HCT116 (cell line): ENCODE data around the gene UBA6. TPM values are rescaled to one million over a fixed set of nuclear protein-coding genes. Genes with fewer than 3 reads are reported as not detected.

Experiments used
- ATAC-seq: fragments of 200-7000 bp; cut with Tn5 transposase; 2 replicates; pipeline ENCODE4 v1.9.1; 2020; ENCODE audit warnings: mild to moderate bottlenecking, moderate library complexity
- BruUV-seq: library from RNA; stranded (reverse); fragments of 400-500 nt; replicated peaks from 2 replicates; lab custom pipeline; 2021; lab: Mats Ljungman, UMichigan
- CTCF ChIA-PET: fragments of 300-600 bp; sonication (Branson Sonifier 250); formaldehyde crosslinking; loops from one replicate; lab custom pipeline; 2021; ENCODE audit warnings: antibody characterized with exemption; lab: Charles Lee
- POLR2A ChIA-PET: fragments of 300-600, 350-600 bp; sonication (Branson Sonifier 250); formaldehyde crosslinking; loops from one replicate; lab custom pipeline; 2021; ENCODE audit warnings: antibody characterized with exemption; lab: Charles Lee
- RAD21 ChIA-PET, 2 experiments: fragments of 300-600 bp; sonication (Branson Sonifier 250); formaldehyde crosslinking; loops; one replicate each; lab custom pipeline; 2023; ENCODE audit warnings: low total read pairs in 2 of 2; ENCODE audit not compliant: uncharacterized antibody in 2 of 2, unreplicated experiment in 2 of 2, low non-redundant PET in 1 of 2; lab: Charles Lee
- DNase-seq: peaks from one replicate; pipeline ENCODE4 v3.0.0-alpha.2; 2010; ENCODE audit warnings: low read depth, low spot score
- H2AFZ ChIP-seq: fragments of 200-600 bp; shearing (Covaris generic), sonication (generic); 2 replicates; pipeline ENCODE4 v1.6.1; 2017; ENCODE audit warnings: low read depth, mixed run types, mixed read lengths, antibody characterized with exemption, low read length; ENCODE audit not compliant: poor library complexity, severe bottlenecking
- H3K27ac ChIP-seq: 2 replicates; pipeline ENCODE4 v1.5.1; 2012; ENCODE audit warnings: low read depth, low read length
- H3K27me3 ChIP-seq: fragments of 200-600 bp; sonication (generic); 2 replicates; pipeline ENCODE4 v1.6.1; 2016; ENCODE audit warnings: mixed run types, low read length, mixed read lengths; ENCODE audit not compliant: insufficient read depth
- H3K36me3 ChIP-seq, 2 experiments: fragments of 200-500 bp in 1 of 2; fragments of 200-600 bp in 1 of 2; sonication (Bioruptor generic) in 1 of 2; sonication (generic) in 1 of 2; 2 replicates each; pipeline versions ENCODE4 v1.5.1 to v1.6.1; 2014 to 2016; ENCODE audit warnings: low read length in 2 of 2, inconsistent platforms in 1 of 2, mixed read lengths in 1 of 2, mixed run types in 1 of 2; ENCODE audit not compliant: insufficient read depth in 2 of 2, control insufficient read depth in 1 of 2
- H3K4me1 ChIP-seq, 2 experiments: fragments of 200-600 bp in 1 of 2; sonication (generic) in 1 of 2; 2 replicates each; pipeline versions ENCODE4 v1.5.1 to v1.6.1; 2012 to 2017; ENCODE audit warnings: low read length in 2 of 2, inconsistent platforms in 1 of 2, mild to moderate bottlenecking in 1 of 2, mixed read lengths in 1 of 2, mixed run types in 1 of 2, moderate library complexity in 1 of 2; ENCODE audit not compliant: insufficient read depth in 2 of 2, control insufficient read depth in 1 of 2
- H3K4me2 ChIP-seq: fragments of 200-600 bp; sonication (generic); 2 replicates; pipeline ENCODE4 v1.6.1; 2017; ENCODE audit warnings: mixed run types, low read length, mixed read lengths
- H3K4me3 ChIP-seq, 2 experiments: fragments of 200-600 bp in 1 of 2; sonication (generic) in 1 of 2; replicated peaks in 1 of 2; 2 replicates each; pipeline ENCODE4 v1.5.1; 2011 to 2016; ENCODE audit warnings: low read length in 2 of 2, control low read depth in 1 of 2, low read depth in 1 of 2, mild to moderate bottlenecking in 1 of 2, mixed read lengths in 1 of 2, mixed run types in 1 of 2
- H3K79me2 ChIP-seq: fragments of 200-600 bp; sonication (generic); 2 replicates; pipeline ENCODE4 v1.6.1; 2017; ENCODE audit warnings: mild to moderate bottlenecking, mixed run types, low read length, moderate library complexity, mixed read lengths; ENCODE audit not compliant: insufficient read depth
- H3K9ac ChIP-seq: fragments of 200-600 bp; sonication (generic); 2 replicates; pipeline ENCODE4 v1.6.1; 2016; ENCODE audit warnings: low read length, mixed read lengths
- H3K9me2 ChIP-seq: fragments of 200-600 bp; sonication (generic), shearing (Covaris generic); 2 replicates; pipeline ENCODE4 v1.6.1; 2017; ENCODE audit warnings: mixed run types, mild to moderate bottlenecking, moderate library complexity; ENCODE audit not compliant: insufficient read depth
- H3K9me3 ChIP-seq, 2 experiments: fragments of 200-500 bp in 1 of 2; fragments of 200-600 bp in 1 of 2; sonication (Bioruptor generic) in 1 of 2; sonication (generic) in 1 of 2; 2 replicates each; pipeline ENCODE4 v1.6.1; 2014 to 2017; ENCODE audit warnings: low read length in 2 of 2, mixed read lengths in 2 of 2, inconsistent platforms in 1 of 2, low read depth in 1 of 2, mild to moderate bottlenecking in 1 of 2, mixed run types in 1 of 2, moderate library complexity in 1 of 2; ENCODE audit not compliant: control insufficient read depth in 1 of 2, insufficient read depth in 1 of 2
- H4K20me1 ChIP-seq: fragments of 200-600 bp; sonication (generic), shearing (Covaris generic); 2 replicates; pipeline ENCODE4 v1.6.1; 2017; ENCODE audit warnings: mixed run types, mild to moderate bottlenecking, moderate library complexity; ENCODE audit not compliant: insufficient read depth
- ATF3 ChIP-seq: IDR thresholded peaks from 2 replicates; pipeline ENCODE4 v1.6.1; 2012
- CBX3 ChIP-seq: IDR thresholded peaks from 2 replicates; pipeline ENCODE4 v1.6.1; 2012; ENCODE audit warnings: low read depth
- CEBPB ChIP-seq: IDR thresholded peaks from 2 replicates; pipeline ENCODE4 v1.6.1; 2012; ENCODE audit warnings: low read depth
- CTCF ChIP-seq, 3 experiments: fragments of 200-600 bp in 1 of 3; sonication (generic) in 1 of 3; IDR thresholded peaks in 2 of 3; conservative IDR thresholded peaks in 1 of 3; 2 replicates each; pipeline ENCODE4 v1.5.1; 2012 to 2017; ENCODE audit warnings: low read depth in 2 of 3, low read length in 2 of 3, antibody characterized with exemption in 1 of 3, borderline replicate concordance in 1 of 3, control low read depth in 1 of 3, mild to moderate bottlenecking in 1 of 3, mixed read lengths in 1 of 3, mixed run types in 1 of 3, moderate library complexity in 1 of 3; ENCODE audit not compliant: insufficient read depth in 1 of 3
- EGR1 ChIP-seq: IDR thresholded peaks from 2 replicates; pipeline ENCODE4 v1.6.1; 2012; ENCODE audit warnings: low read depth
- ELF1 ChIP-seq: IDR thresholded peaks from 2 replicates; pipeline ENCODE4 v1.6.1; 2012; ENCODE audit warnings: low read depth, borderline replicate concordance
- EZH2 ChIP-seq: fragments of 200-600 bp; sonication (generic); IDR thresholded peaks from 2 replicates; pipeline ENCODE4 v1.6.1; 2017; ENCODE audit warnings: antibody characterized with exemption, mixed run types
- FOSL1 ChIP-seq: IDR thresholded peaks from 2 replicates; pipeline ENCODE4 v1.6.1; 2012; ENCODE audit warnings: low read depth
- JUND ChIP-seq: IDR thresholded peaks from 2 replicates; pipeline ENCODE4 v1.6.1; 2012
- MAX ChIP-seq: IDR thresholded peaks from 2 replicates; pipeline ENCODE4 v1.6.1; 2012
- POLR2A ChIP-seq: IDR thresholded peaks from 2 replicates; pipeline ENCODE4 v1.7.0; 2011; ENCODE audit warnings: borderline replicate concordance; ENCODE audit not compliant: insufficient read depth, insufficient read length; ENCODE audit errors: extremely low read depth
- POLR2AphosphoS5 ChIP-seq: IDR thresholded peaks from 2 replicates; pipeline ENCODE4 v1.6.1; 2011; ENCODE audit warnings: mild to moderate bottlenecking, low read depth, low read length, moderate library complexity
- RAD21 ChIP-seq: IDR thresholded peaks from 2 replicates; pipeline ENCODE4 v1.6.1; 2012; ENCODE audit warnings: low read depth, mild to moderate bottlenecking
- REST ChIP-seq: IDR thresholded peaks from 2 replicates; pipeline ENCODE4 v1.6.1; 2012; ENCODE audit warnings: low read depth
- SIN3A ChIP-seq: IDR thresholded peaks from 2 replicates; pipeline ENCODE4 v1.6.1; 2012; ENCODE audit warnings: low read depth
- SP1 ChIP-seq: IDR thresholded peaks from 2 replicates; pipeline ENCODE4 v1.6.1; 2012; ENCODE audit warnings: low read depth
- SRF ChIP-seq: IDR thresholded peaks from 2 replicates; pipeline ENCODE4 v1.6.1; 2012; ENCODE audit warnings: low read depth
- YY1 ChIP-seq: IDR thresholded peaks from 2 replicates; pipeline ENCODE4 v1.6.1; 2011; ENCODE audit warnings: low read length, low read depth, moderate library complexity, mild to moderate bottlenecking; ENCODE audit not compliant: insufficient replicate concordance; ENCODE audit errors: extremely low read depth
- ZBTB33 ChIP-seq: IDR thresholded peaks from 2 replicates; pipeline ENCODE4 v1.6.1; 2011; ENCODE audit warnings: mild to moderate bottlenecking, low read length, moderate library complexity; ENCODE audit not compliant: insufficient replicate concordance; ENCODE audit errors: extremely low read depth
- ZNF274 ChIP-seq: fragments of 200-500 bp; sonication (Bioruptor generic); IDR thresholded peaks from 2 replicates; pipeline ENCODE4 v1.6.1; 2014; ENCODE audit warnings: mild to moderate bottlenecking, low read depth, low read length, inconsistent platforms
- intact Hi-C: fragments of 100-400 bp; cut with micrococcal nuclease; formaldehyde crosslinking; loops from 2 replicates; pipeline ENCODE4 v1.10.0; 2022
- total RNA-seq: library from RNA; stranded (reverse); gene quantifications from one replicate; pipeline ENCODE4 v1.2.1, GENCODE V29; 2021; ENCODE audit not compliant: unreplicated experiment

UBA6 gene
- total RNA-seq, 1 experiment from 2014 or later: 98.9 TPM

- TF ChIP-seq YY1: no peak
- no peak for TF ChIP-seq MAX
- peak; percentile 40 for TF ChIP-seq FOSL1
- no peak for TF ChIP-seq EZH2
- TF ChIP-seq SRF: no peak
- no peak for TF ChIP-seq RAD21
- no peak for TF ChIP-seq POLR2AphosphoS5
- TF ChIP-seq ELF1: no peak
- no peak for TF ChIP-seq CEBPB
- no peak for TF ChIP-seq ZBTB33
- peak; percentile 49 for TF ChIP-seq CBX3
- TF ChIP-seq REST: no peak
- no peak for TF ChIP-seq CTCF (IDR thresholded peaks at IDR 0.05 in 2 of 3, conservative IDR thresholded peaks at IDR 0.05 in 1 of 3; ENCODE audit: borderline replicate concordance in 1 of 3, insufficient read depth in 1 of 3, low read depth in 2 of 3, low read length in 2 of 3)
- no peak for TF ChIP-seq ZNF274
- peak; percentile 34; the same call in 1 of the 2 replicates for TF ChIP-seq SIN3A
- TF ChIP-seq SP1: peak; percentile 24; the same call in 1 of the 2 replicates
- TF ChIP-seq POLR2A: no peak
- TF ChIP-seq ATF3: no peak
- TF ChIP-seq EGR1: no peak
- peak; percentile 7; the same call in 1 of the 2 replicates for TF ChIP-seq JUND
- TF ChIP-seq, all 23 proteins: peak for 5
- CTCF ChIA-PET: interaction anchor here (0.9 kb wide), 1 partner anchor 19 kb away, joined by 3 read pairs; no protein-coding TSS in a partner anchor
- Histone ChIP-seq H4K20me1 (no peaks in the 10 kb centered on the region), H3K9me3 (no peaks in the 10 kb centered on the region; a peak in 1 of 4 replicates), H3K27me3 (no peaks in the 10 kb centered on the region), H3K27ac (no peak overlapping the region), H3K4me1 (peaks cover 2 to 23% of the 10 kb centered on the region in 2 experiments), H3K9ac (no peak overlapping the region), H3K9me2 (no peaks in the 10 kb centered on the region), H2AFZ (no peak overlapping the region), H3K79me2 (no peaks in the 10 kb centered on the region), H3K36me3 (no peaks in the 10 kb centered on the region), H3K4me3 (0 out of 4 replicates have a peak overlapping the region, but pooled peaks of 1 of the 2 experiments have one; percentile 14), H3K4me2 (peak overlapping the region; percentile 43)
- intact Hi-C loops: no loop called here
- RAD21 ChIA-PET: no interaction called here
- ATAC-seq (0 out of 2 replicates have a peak, but pooled peaks have one; percentile 17), DNase-seq (no peak)
- POLR2A ChIA-PET: no interaction called here
- no TSS peak for BruUV-seq
Observed at GRCh38 chr4:67727124-67727850, 26.3 kb upstream of the UBA6 start.
